ENCODE data around the gene ZNF341. TPM values are rescaled to one million over a fixed set of nuclear protein-coding genes. Genes with fewer than 3 reads are reported as not detected.

The ZNF341 gene
- total and polyA plus RNA-seq, 2 experiments from 2014 or later: 4.3 to 6.1 TPM

- peaks cover 21% of the 10 kb centered on the region for H3K27me3 Mint-ChIP-seq (ENCODE audit: insufficient read depth, low read depth, poor library complexity)
- H3K4me1 Mint-ChIP-seq: 0 out of 3 replicates have a peak, but pooled peaks cover 3% of the 10 kb centered on the region
- no peaks in the 10 kb centered on the region for H3K27me3 ChIP-seq (ENCODE audit: insufficient read depth)
- H3K79me2 ChIP-seq (replicated peaks; ENCODE audit: insufficient read depth): no peaks in the 10 kb centered on the region
- TF ChIP-seq ZNF114 (CRISPR knock-in tag; IDR thresholded peaks at IDR 0.05): no peak
- TF ChIP-seq, protein P1, sequence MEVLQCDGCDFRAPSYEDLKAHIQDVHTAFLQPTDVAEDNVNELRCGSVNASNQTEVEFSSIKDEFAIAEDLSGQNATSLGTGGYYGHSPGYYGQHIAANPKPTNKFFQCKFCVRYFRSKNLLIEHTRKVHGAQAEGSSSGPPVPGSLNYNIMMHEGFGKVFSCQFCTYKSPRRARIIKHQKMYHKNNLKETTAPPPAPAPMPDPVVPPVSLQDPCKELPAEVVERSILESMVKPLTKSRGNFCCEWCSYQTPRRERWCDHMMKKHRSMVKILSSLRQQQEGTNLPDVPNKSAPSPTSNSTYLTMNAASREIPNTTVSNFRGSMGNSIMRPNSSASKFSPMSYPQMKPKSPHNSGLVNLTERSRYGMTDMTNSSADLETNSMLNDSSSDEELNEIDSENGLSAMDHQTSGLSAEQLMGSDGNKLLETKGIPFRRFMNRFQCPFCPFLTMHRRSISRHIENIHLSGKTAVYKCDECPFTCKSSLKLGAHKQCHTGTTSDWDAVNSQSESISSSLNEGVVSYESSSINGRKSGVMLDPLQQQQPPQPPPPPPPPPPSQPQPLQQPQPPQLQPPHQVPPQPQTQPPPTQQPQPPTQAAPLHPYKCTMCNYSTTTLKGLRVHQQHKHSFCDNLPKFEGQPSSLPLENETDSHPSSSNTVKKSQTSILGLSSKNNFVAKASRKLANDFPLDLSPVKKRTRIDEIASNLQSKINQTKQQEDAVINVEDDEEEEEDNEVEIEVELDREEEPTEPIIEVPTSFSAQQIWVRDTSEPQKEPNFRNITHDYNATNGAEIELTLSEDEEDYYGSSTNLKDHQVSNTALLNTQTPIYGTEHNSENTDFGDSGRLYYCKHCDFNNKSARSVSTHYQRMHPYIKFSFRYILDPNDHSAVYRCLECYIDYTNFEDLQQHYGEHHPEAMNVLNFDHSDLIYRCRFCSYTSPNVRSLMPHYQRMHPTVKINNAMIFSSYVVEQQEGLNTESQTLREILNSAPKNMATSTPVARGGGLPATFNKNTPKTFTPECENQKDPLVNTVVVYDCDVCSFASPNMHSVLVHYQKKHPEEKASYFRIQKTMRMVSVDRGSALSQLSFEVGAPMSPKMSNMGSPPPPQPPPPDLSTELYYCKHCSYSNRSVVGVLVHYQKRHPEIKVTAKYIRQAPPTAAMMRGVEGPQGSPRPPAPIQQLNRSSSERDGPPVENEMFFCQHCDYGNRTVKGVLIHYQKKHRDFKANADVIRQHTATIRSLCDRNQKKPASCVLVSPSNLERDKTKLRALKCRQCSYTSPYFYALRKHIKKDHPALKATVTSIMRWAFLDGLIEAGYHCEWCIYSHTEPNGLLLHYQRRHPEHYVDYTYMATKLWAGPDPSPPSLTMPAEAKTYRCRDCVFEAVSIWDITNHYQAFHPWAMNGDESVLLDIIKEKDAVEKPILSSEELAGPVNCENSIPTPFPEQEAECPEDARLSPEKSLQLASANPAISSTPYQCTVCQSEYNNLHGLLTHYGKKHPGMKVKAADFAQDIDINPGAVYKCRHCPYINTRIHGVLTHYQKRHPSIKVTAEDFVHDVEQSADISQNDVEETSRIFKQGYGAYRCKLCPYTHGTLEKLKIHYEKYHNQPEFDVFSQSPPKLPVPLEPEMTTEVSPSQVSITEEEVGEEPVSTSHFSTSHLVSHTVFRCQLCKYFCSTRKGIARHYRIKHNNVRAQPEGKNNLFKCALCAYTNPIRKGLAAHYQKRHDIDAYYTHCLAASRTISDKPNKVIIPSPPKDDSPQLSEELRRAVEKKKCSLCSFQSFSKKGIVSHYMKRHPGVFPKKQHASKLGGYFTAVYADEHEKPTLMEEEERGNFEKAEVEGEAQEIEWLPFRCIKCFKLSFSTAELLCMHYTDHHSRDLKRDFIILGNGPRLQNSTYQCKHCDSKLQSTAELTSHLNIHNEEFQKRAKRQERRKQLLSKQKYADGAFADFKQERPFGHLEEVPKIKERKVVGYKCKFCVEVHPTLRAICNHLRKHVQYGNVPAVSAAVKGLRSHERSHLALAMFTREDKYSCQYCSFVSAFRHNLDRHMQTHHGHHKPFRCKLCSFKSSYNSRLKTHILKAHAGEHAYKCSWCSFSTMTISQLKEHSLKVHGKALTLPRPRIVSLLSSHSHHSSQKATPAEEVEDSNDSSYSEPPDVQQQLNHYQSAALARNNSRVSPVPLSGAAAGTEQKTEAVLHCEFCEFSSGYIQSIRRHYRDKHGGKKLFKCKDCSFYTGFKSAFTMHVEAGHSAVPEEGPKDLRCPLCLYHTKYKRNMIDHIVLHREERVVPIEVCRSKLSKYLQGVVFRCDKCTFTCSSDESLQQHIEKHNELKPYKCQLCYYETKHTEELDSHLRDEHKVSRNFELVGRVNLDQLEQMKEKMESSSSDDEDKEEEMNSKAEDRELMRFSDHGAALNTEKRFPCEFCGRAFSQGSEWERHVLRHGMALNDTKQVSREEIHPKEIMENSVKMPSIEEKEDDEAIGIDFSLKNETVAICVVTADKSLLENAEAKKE (CRISPR knock-in tag; IDR thresholded peaks at IDR 0.05): no peak
- TF ChIP-seq POLR2AphosphoS5 (IDR thresholded peaks at IDR 0.05; ENCODE audit: low read depth): no peak
- TF ChIP-seq REST (IDR thresholded peaks at IDR 0.05; ENCODE audit: unreplicated experiment): no peak
- TF ChIP-seq ZNF331 (CRISPR knock-in tag; IDR thresholded peaks at IDR 0.05; ENCODE audit: low read depth): no peak
- TF ChIP-seq, protein P2, sequence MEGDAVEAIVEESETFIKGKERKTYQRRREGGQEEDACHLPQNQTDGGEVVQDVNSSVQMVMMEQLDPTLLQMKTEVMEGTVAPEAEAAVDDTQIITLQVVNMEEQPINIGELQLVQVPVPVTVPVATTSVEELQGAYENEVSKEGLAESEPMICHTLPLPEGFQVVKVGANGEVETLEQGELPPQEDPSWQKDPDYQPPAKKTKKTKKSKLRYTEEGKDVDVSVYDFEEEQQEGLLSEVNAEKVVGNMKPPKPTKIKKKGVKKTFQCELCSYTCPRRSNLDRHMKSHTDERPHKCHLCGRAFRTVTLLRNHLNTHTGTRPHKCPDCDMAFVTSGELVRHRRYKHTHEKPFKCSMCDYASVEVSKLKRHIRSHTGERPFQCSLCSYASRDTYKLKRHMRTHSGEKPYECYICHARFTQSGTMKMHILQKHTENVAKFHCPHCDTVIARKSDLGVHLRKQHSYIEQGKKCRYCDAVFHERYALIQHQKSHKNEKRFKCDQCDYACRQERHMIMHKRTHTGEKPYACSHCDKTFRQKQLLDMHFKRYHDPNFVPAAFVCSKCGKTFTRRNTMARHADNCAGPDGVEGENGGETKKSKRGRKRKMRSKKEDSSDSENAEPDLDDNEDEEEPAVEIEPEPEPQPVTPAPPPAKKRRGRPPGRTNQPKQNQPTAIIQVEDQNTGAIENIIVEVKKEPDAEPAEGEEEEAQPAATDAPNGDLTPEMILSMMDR (conservative IDR thresholded peaks at IDR 0.05; ENCODE audit: low read depth in 2 of 2): no peak
- TF ChIP-seq EZH2phosphoT487 (IDR thresholded peaks at IDR 0.05; ENCODE audit: unreplicated experiment): no peak
- TF ChIP-seq STAT1 (IDR thresholded peaks at IDR 0.05; ENCODE audit: unreplicated experiment): no peak
- TF ChIP-seq NANOG (IDR thresholded peaks at IDR 0.05; ENCODE audit: borderline replicate concordance): no peak
- no peak for TF ChIP-seq JUNB (IDR thresholded peaks at IDR 0.05; ENCODE audit: unreplicated experiment)
- TF ChIP-seq, protein P3, sequence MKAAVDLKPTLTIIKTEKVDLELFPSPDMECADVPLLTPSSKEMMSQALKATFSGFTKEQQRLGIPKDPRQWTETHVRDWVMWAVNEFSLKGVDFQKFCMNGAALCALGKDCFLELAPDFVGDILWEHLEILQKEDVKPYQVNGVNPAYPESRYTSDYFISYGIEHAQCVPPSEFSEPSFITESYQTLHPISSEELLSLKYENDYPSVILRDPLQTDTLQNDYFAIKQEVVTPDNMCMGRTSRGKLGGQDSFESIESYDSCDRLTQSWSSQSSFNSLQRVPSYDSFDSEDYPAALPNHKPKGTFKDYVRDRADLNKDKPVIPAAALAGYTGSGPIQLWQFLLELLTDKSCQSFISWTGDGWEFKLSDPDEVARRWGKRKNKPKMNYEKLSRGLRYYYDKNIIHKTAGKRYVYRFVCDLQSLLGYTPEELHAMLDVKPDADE (IDR thresholded peaks at IDR 0.05): no peak
- no peak for TF ChIP-seq EZH2 (IDR thresholded peaks at IDR 0.05; ENCODE audit: low read depth, unreplicated experiment)
- no peaks in the 10 kb centered on the region for H3K4me1 ChIP-seq (ENCODE audit: insufficient read depth)
- H3K36me3 ChIP-seq (ENCODE audit: insufficient read depth): no peaks in the 10 kb centered on the region
- H4K20me1 ChIP-seq (replicated peaks; ENCODE audit: insufficient read depth): no peaks in the 10 kb centered on the region
- no peak overlapping the region for H2AFZ ChIP-seq
- ATAC-seq (no peak), DNase-seq (ENCODE audit: low spot score) (no peak)
- H3F3A ChIP-seq (replicated peaks; ENCODE audit: low read depth): no peaks in the 10 kb centered on the region
- no peak overlapping the region for H3K4me3 ChIP-seq
- no peak overlapping the region for H3K4me2 ChIP-seq
- H3K27ac Mint-ChIP-seq: no peak overlapping the region
- H3K9me3 Mint-ChIP-seq: no peaks in the 10 kb centered on the region
- H3K9me2 ChIP-seq (ENCODE audit: insufficient read depth): no peaks in the 10 kb centered on the region
- H3K4me3 Mint-ChIP-seq: no peak overlapping the region; the same call in 2 of the 3 replicates
- H3K27ac ChIP-seq (ENCODE audit: low read depth): no peak overlapping the region
- H3K36me3 Mint-ChIP-seq (ENCODE audit: low read depth): no peaks in the 10 kb centered on the region
Measured at GRCh38 chr20:33727115-33727479, 4.7 kb upstream of the ZNF341 start.

Data from GM23338 (cell line).